ENCODE data around the gene DOCK4.

The DOCK4 gene

GRCh38 chr7:112091768-112092167 is 114.4 kb downstream of the DOCK4 start:
- DNase-seq (ENCODE audit: low spot score), result no peak
- TF ChIP-seq CTCF (IDR thresholded peaks at IDR 0.05; ENCODE audit: extremely low read depth, missing control alignments), result no peak

DNA sequence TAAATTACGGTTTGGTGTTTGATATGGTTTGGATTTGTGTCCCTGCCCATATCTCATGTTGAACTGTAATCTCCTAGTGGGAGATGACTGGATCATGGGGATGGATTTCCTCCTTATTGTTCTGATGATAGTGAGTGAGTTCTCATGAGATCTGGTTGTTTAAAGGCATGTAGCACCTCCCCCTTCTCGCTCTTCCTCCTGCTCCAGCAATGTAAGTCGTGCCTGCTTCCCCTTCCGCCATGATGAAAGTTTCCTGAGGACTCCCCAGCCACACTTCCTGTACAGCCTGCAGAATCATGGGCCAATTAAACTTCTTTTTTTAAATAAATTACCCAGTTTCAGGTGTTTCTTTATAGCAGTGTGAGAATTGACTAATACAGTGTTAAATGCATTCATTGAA is 116.6 kb downstream of the DOCK4 start:
- no peak for TF ChIP-seq CTCF (IDR thresholded peaks at IDR 0.05; ENCODE audit: extremely low read depth, missing control alignments)
- DNase-seq (ENCODE audit: low spot score), result no peak

DNA sequence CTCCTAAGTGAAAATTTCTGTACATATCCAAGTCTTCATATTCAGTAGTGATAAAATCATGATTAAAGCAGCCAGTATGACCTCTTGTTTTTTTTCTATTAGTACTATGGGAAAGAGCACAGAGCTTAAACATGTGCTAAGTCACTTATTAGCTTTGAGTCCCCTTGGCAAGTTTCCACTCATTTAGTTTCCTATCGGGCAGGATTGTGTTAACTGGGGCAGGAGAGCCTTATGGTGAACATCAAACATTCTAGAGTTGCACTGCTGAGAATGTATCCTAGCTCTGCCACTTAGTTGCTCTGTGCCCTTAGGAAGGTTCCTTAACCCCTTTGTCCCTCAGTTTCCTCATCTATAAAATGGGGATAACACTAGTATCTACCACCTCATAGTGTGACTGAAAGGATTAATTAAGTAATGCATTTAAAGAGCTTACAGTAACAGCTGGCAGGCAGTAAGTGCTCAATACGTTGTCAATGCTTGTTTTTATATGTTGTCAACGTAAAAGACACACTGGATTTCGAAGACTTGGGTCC is 117.6 kb downstream of the DOCK4 start:
- no peak for DNase-seq (ENCODE audit: low spot score)
- no peak for TF ChIP-seq CTCF (IDR thresholded peaks at IDR 0.05; ENCODE audit: extremely low read depth, missing control alignments)

DNA sequence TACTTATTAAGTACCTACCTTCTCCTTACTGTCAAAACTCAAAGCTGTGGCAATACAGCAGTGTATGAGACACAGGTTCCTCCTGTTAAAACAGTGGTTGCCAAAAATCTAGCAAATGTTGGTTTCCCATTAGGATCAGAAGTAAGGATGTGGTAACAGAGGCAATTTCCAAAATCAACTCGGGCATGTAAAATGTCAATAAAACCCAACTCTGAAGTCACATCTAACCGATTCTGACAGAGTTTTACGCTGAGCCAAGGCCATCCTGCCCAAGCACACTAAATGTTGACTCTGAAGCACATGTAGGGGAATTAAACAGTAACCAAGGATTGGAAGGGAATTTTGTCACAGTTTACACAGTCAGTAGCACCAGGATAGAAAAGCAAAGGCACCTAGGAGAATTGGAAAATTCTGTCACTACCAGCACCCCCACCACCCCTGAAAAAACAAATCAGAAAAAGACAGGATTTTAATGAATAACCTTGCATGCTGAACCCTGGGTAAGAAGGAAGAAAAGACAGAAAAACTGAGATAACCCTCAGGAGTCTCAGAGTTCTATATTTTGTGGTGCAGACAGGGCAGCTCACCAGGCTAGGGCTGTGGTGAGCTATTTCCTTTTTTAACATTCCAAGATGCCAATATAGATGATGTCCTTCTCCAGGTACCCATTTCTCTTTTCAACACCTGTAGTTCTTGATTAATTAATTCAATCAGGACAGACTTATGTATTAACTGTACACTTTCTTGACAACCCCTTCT is 119.5 kb downstream of the DOCK4 start:
- no peak for DNase-seq (ENCODE audit: low spot score)
- no peak for TF ChIP-seq CTCF (IDR thresholded peaks at IDR 0.05; ENCODE audit: extremely low read depth, missing control alignments)

DNA sequence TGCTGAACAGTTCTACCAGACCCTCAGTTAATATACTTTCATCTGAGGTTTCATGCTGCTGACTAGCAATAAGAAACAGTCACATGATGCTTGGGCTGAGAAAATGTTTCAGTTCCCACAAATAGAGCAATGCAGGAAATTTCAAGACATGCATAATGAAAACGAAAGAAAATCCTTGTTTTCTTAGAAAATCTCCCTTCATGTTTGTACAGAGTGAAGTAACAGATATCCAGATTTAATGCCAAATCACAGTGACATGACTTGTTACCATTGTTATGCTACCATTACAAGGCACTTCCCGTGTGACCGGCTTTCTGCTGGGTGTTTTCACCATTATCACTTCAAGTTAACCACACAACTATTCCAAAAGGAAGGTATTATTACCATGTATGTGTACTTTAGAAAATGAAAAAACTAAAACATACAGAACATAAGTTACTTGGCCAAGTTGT is 121.7 kb downstream of the DOCK4 start:
- DNase-seq (ENCODE audit: low spot score), result peak; percentile 24
- TF ChIP-seq CTCF (IDR thresholded peaks at IDR 0.05; ENCODE audit: extremely low read depth, missing control alignments), result no peak

DNA sequence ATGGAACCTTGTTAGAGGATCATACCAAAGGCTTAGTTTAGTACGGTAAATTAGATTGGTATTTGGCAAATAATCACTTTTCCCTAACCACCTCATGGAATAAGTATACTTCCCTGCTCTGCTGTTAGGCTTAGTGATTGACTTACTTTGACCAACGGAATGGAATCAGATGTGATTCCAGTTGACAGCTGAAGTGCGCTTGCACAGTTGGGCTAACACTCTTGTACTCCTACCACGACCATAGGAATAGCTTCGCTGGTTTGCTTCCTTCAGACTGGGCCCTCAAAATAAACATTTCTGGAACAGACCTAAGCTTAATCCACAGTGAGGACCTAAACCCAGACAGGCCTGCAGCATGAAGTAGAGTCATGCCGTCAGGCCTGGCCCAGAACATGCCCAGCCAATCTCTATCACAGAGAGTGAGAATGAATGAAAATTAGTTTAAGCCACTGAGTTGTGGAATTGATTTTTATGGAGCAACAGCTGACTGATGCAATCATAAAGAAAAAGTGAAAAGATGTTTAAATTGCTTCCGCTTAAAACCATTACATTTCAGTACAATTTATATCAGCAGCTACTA is 122.3 kb downstream of the DOCK4 start:
- no peak for TF ChIP-seq CTCF (IDR thresholded peaks at IDR 0.05; ENCODE audit: extremely low read depth, missing control alignments)
- DNase-seq (ENCODE audit: low spot score), result no peak

GRCh38 chr7:112082306-112082705 is 123.9 kb downstream of the DOCK4 start:
- no peak for DNase-seq (ENCODE audit: low spot score)
- no peak for TF ChIP-seq CTCF (IDR thresholded peaks at IDR 0.05; ENCODE audit: extremely low read depth, missing control alignments)
